Neuron (in vitro differentiated cells): Measurements from ENCODE around the gene DENND1A.
"Not testable (repeated sequence)": the region's sequence is repeated elsewhere in the genome, so short reads cannot be mapped to it uniquely, and the experiment has no call there.

Experiments
- H2AFZ ChIP-seq: one replicate; pipeline ENCODE4 v1.6.1; 2013; ENCODE audit warnings: low read depth, mild to moderate bottlenecking, inconsistent platforms, low read length, moderate library complexity
- H3K27me3 ChIP-seq: one replicate; pipeline ENCODE4 v1.6.1; 2013; ENCODE audit warnings: low read length; ENCODE audit not compliant: insufficient read depth
- H3K36me3 ChIP-seq: one replicate; pipeline ENCODE4 v1.6.1; 2013; ENCODE audit warnings: low read length; ENCODE audit not compliant: insufficient read depth
- H3K4me1 ChIP-seq: one replicate; pipeline ENCODE4 v1.6.1; 2013; ENCODE audit warnings: low read length; ENCODE audit not compliant: insufficient read depth
- H3K4me3 ChIP-seq: 2 replicates; pipeline ENCODE4 v1.5.1; 2013; ENCODE audit warnings: mild to moderate bottlenecking, low read length, moderate library complexity
- H3K9me3 ChIP-seq: one replicate; pipeline ENCODE4 v1.6.1; 2013; ENCODE audit warnings: low read length

The DENND1A gene

GRCh38 chr9:123942542-123942941, 12.6 kb upstream of the DENND1A start:
- Histone ChIP-seq H3K27me3 (peaks cover 11% of the 10 kb centered on the region), H3K36me3 (no peaks in the 10 kb centered on the region), H2AFZ (no peak overlapping the region), H3K9me3 (no peaks in the 10 kb centered on the region), H3K4me1 (no peaks in the 10 kb centered on the region), H3K4me3 (no peak overlapping the region)

- H2AFZ ChIP-seq, result no peak overlapping the region
- H3K4me3 ChIP-seq, result no peak overlapping the region
- no peaks in the 10 kb centered on the region for H3K36me3 ChIP-seq
- H3K27me3 ChIP-seq, result peaks cover 11% of the 10 kb centered on the region
- H3K4me1 ChIP-seq, result no peaks in the 10 kb centered on the region
- H3K9me3 ChIP-seq, result no peaks in the 10 kb centered on the region
Observed at GRCh38 chr9:123941524-123942070, 11.7 kb upstream of the DENND1A start.

- Histone ChIP-seq H3K4me3 (no peak overlapping the region), H3K4me1 (no peaks in the 10 kb centered on the region), H3K36me3 (no peaks in the 10 kb centered on the region), H2AFZ (no peak overlapping the region), H3K27me3 (peaks cover 11% of the 10 kb centered on the region), H3K9me3 (no peaks in the 10 kb centered on the region)
Observed at GRCh38 chr9:123940721-123941523, 11.0 kb upstream of the DENND1A start.

GRCh38 chr9:123938401-123938800, 8.5 kb upstream of the DENND1A start:
- H2AFZ ChIP-seq, result no peak overlapping the region
- no peaks in the 10 kb centered on the region for H3K4me1 ChIP-seq
- H3K4me3 ChIP-seq, result no peak overlapping the region
- H3K27me3 ChIP-seq, result peaks cover 13% of the 10 kb centered on the region
- no peaks in the 10 kb centered on the region for H3K9me3 ChIP-seq
- no peaks in the 10 kb centered on the region for H3K36me3 ChIP-seq

- H3K4me3 ChIP-seq, H3K4me1 ChIP-seq, H2AFZ ChIP-seq, H3K36me3 ChIP-seq, H3K9me3 ChIP-seq: not testable (repeated sequence)
- H3K27me3 ChIP-seq, result peaks cover 13% of the 10 kb centered on the region
Observed at GRCh38 chr9:123936575-123936974, 6.6 kb upstream of the DENND1A start.

- Histone ChIP-seq H2AFZ (no peak overlapping the region), H3K9me3 (no peaks in the 10 kb centered on the region), H3K4me3 (no peak overlapping the region), H3K27me3 (peaks cover 10% of the 10 kb centered on the region), H3K36me3 (no peaks in the 10 kb centered on the region), H3K4me1 (peaks cover 10% of the 10 kb centered on the region)
Observed at GRCh38 chr9:123933440-123934212, 3.7 kb upstream of the DENND1A start.

- Histone ChIP-seq H3K27me3 (peaks cover 9% of the 10 kb centered on the region), H3K4me3 (peak overlapping the region; percentile 70), H3K9me3 (no peaks in the 10 kb centered on the region), H3K36me3 (no peaks in the 10 kb centered on the region), H3K4me1 (peaks cover 19% of the 10 kb centered on the region), H2AFZ (no peak overlapping the region)
Observed at GRCh38 chr9:123929177-123929869, 603 bp downstream of the DENND1A start.

GRCh38 chr9:123928533-123929176, 1.3 kb downstream of the DENND1A start:
- H3K4me3 ChIP-seq, result peak overlapping the region; percentile 70
- H3K36me3 ChIP-seq, result no peaks in the 10 kb centered on the region
- H2AFZ ChIP-seq, result no peak overlapping the region
- peaks cover 5% of the 10 kb centered on the region for H3K27me3 ChIP-seq
- H3K9me3 ChIP-seq, result peaks cover 3% of the 10 kb centered on the region
- peaks cover 19% of the 10 kb centered on the region for H3K4me1 ChIP-seq

GRCh38 chr9:123927625-123928532, 2.0 kb downstream of the DENND1A start:
- Histone ChIP-seq H3K9me3 (peaks cover 3% of the 10 kb centered on the region), H3K36me3 (no peaks in the 10 kb centered on the region), H3K27me3 (peaks cover 3% of the 10 kb centered on the region), H2AFZ (no peak overlapping the region), H3K4me3 (peak overlapping the region; percentile 70), H3K4me1 (peaks cover 19% of the 10 kb centered on the region)

- Histone ChIP-seq H3K27me3 (peaks cover 3% of the 10 kb centered on the region), H3K4me3 (no peak overlapping the region), H3K4me1 (peaks cover 19% of the 10 kb centered on the region)
Observed at GRCh38 chr9:123926941-123927340, 3.0 kb downstream of the DENND1A start.

GRCh38 chr9:123925819-123926218, 4.1 kb downstream of the DENND1A start:
- H3K36me3 ChIP-seq, result no peaks in the 10 kb centered on the region
- H3K4me3 ChIP-seq, result no peak overlapping the region
- peaks cover 3% of the 10 kb centered on the region for H3K9me3 ChIP-seq
- H3K4me1 ChIP-seq, result peaks cover 19% of the 10 kb centered on the region
- H3K27me3 ChIP-seq, result peaks cover under 1% of the 10 kb centered on the region
- no peak overlapping the region for H2AFZ ChIP-seq

More at GRCh38 chr9:123926941-123927340, 3.0 kb downstream of the DENND1A start:
- Histone ChIP-seq H2AFZ (no peak overlapping the region), H3K36me3 (no peaks in the 10 kb centered on the region), H3K9me3 (peaks cover 3% of the 10 kb centered on the region)

- H3K27me3 ChIP-seq, result no peaks in the 10 kb centered on the region
- H3K4me3 ChIP-seq, result no peak overlapping the region
- peaks cover 3% of the 10 kb centered on the region for H3K9me3 ChIP-seq
- no peaks in the 10 kb centered on the region for H3K36me3 ChIP-seq
- no peak overlapping the region for H2AFZ ChIP-seq
- peaks cover 17% of the 10 kb centered on the region for H3K4me1 ChIP-seq
Observed at GRCh38 chr9:123925161-123925560, 4.8 kb downstream of the DENND1A start.
